Aorta (tissue), 5 donors: ENCODE data around the gene APBB1IP. TPM values are rescaled to one million over a fixed set of nuclear protein-coding genes. Genes with fewer than 3 reads are reported as not detected.
A peak's percentile ranks its signal among the peaks of the same experiment; 100 is the strongest.
"Not testable (repeated sequence)": the region's sequence is repeated elsewhere in the genome, so short reads cannot be mapped to it uniquely, and the experiment has no call there.

Experiments used
- ATAC-seq: fragments of 200-7000 bp; cut with Tn5 transposase; one replicate; pipeline ENCODE4 v1.9.1; 2022; ENCODE audit warnings: moderate library complexity; ENCODE audit not compliant: low FRiP score
- DNase-seq, 2 donors: peaks; one replicate each; pipeline ENCODE4 v3.0.0-alpha.2; 2020
- H3K27ac ChIP-seq, 2 donors: one replicate each; pipeline ENCODE4 v1.5.1; 2013; ENCODE audit warnings: low read length in 2 of 2, mild to moderate bottlenecking in 2 of 2, moderate library complexity in 2 of 2, control low read depth in 1 of 2, inconsistent platforms in 1 of 2, low read depth in 1 of 2
- H3K27me3 ChIP-seq, 2 donors: one replicate each; pipeline ENCODE4 v1.6.1; 2013; ENCODE audit warnings: control low read depth in 1 of 2, low read length in 1 of 2, mild to moderate bottlenecking in 1 of 2, moderate library complexity in 1 of 2; ENCODE audit not compliant: insufficient read depth in 2 of 2, control insufficient read depth in 1 of 2
- H3K36me3 ChIP-seq, 2 donors: one replicate each; pipeline ENCODE4 v1.6.1; 2013; ENCODE audit warnings: control low read depth in 1 of 2, low read length in 1 of 2, mild to moderate bottlenecking in 1 of 2; ENCODE audit not compliant: insufficient read depth in 2 of 2, control insufficient read depth in 1 of 2
- H3K4me1 ChIP-seq, 2 donors: one replicate each; pipeline ENCODE4 v1.6.1; 2013; ENCODE audit warnings: low read length in 2 of 2, control low read depth in 1 of 2, mild to moderate bottlenecking in 1 of 2, moderate library complexity in 1 of 2; ENCODE audit not compliant: insufficient read depth in 2 of 2, control insufficient read depth in 1 of 2
- H3K4me3 ChIP-seq, 2 donors: one replicate each; pipeline ENCODE4 v1.5.1; 2013; ENCODE audit warnings: low read length in 2 of 2, control low read depth in 1 of 2, mild to moderate bottlenecking in 1 of 2
- H3K9me3 ChIP-seq: one replicate; pipeline ENCODE4 v1.6.1; 2013; ENCODE audit warnings: mild to moderate bottlenecking, low read length; ENCODE audit not compliant: control insufficient read depth
- WGBS, 2 donors: extraction: QIAGEN DNeasy Blood & Tissue Kit; methylation state at CpG; one replicate each; pipeline ENCODE4 v1.1.7; 2013; 5-methylcytosine and 5-hydroxymethylcytosine counted together
- intact Hi-C, 2 donors: fragments of 100-400 bp; cut with DNase I; formaldehyde crosslinking; loops; one replicate each; pipeline versions ENCODE4 v1.14.2 to v1.15.0; 2022
- polyA plus RNA-seq, 2 donors: library from polyadenylated mRNA; stranded (reverse); fragments of 200-250 nt; gene quantifications; one replicate each; pipeline ENCODE4 v1.2.3, GENCODE V29; 2013
- total RNA-seq, 2 donors: library from RNA; stranded (reverse); fragmentation: NEBNext Ultra II Directional; extraction: Animal tissue kit (Norgen Biotek cat#: 25700); gene quantifications; one replicate each; pipeline ENCODE4 v1.2.1, GENCODE V29; 2021
- donor health status: healthy with polysubstance abuse.
- donor health status: Bipolar disorder and iron deficiency.
- donor health status: DM: no; HTN: no; CAD: no.
- donor health status: DM: no; HTN: no; CAD: no.
- donor health status: DM: yes; HTN: yes; CAD: no.

Gene APBB1IP
- total and polyA plus RNA-seq, 4 donors = 0.82 to 18.5 (median 7.7) TPM

DNA sequence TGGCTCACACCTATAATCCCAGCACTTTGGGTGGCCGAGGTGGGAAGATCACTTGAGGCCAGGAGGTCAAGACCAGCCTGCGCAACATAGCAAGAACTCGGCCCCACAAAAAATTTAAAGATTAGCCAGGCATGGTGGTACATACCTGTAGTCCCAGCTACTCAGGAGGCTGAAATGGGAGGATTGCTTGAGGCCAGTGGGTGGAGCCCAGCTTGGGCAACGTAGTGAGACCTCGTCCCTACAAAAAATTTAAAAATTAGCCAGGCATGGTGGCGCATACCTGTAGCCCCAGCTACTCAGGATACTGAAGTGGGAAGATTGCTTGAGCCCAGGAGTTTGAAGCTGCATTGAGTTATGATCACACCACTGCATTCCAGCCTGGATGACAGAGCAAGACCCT is 28.4 kb downstream of the APBB1IP start:
- H3K27me3 ChIP-seq, DNase-seq, ATAC-seq, H3K36me3 ChIP-seq, H3K4me3 ChIP-seq, intact Hi-C loops, H3K9me3 ChIP-seq, H3K4me1 ChIP-seq, H3K27ac ChIP-seq: not testable (repeated sequence)
- 92 to 93% methylated on average over 6 of the region's 6 CpGs for WGBS, 2 donors

DNA sequence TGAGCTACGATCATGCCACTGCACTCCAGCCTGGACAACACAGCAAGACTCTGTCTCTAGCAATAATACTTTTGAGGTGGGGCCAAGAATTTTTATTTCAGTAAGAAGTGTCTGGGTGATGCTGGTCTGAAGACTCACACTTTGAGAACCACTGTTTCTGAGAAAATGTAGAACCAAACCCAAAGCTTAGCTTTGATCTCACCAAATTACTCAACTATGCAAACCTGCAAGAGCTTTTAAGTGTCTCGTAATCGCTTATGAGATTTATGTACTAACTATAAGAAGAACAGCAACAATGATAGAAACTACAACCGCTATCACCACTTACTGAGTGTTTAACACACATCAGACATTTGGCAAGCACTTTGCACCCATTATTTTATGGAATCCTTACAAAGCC is 29.5 kb downstream of the APBB1IP start:
- H3K27me3 ChIP-seq = no peaks in the 10 kb centered on the region
- WGBS, 2 donors = 89 to 92% methylated on average over 4 of the region's 4 CpGs
- no peaks in the 10 kb centered on the region for H3K9me3 ChIP-seq
- H3K36me3 ChIP-seq = no peaks in the 10 kb centered on the region
- DNase-seq = no peak
- H3K4me3 ChIP-seq = no peak overlapping the region
- no peaks in the 10 kb centered on the region for H3K4me1 ChIP-seq
- ATAC-seq = no peak
- intact Hi-C loops = no loop called here
- H3K27ac ChIP-seq = no peak overlapping the region

DNA sequence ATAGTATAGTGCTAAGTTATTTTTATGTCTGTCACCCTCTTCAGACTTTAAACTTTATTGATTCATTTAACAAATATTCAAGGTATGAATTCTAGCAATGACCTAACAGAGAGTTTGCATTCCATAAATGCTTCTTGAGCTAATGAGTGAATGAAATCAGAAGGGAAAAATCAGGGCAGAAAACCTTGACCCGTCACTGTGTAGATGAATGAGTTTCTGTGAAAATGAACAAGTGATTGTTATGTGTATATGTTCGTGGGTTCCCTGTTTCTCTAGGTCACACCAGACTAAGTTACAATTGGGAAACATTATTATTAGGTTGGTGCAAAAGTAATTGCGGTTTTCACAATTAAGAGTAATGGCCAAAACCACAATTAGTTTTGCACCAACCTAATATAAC is 30.1 kb downstream of the APBB1IP start:
- Histone ChIP-seq H3K27ac (no peak overlapping the region), H3K4me1 (no peaks in the 10 kb centered on the region), H3K4me3 (no peak overlapping the region), H3K36me3 (no peaks in the 10 kb centered on the region), H3K27me3 (no peaks in the 10 kb centered on the region), H3K9me3 (no peaks in the 10 kb centered on the region)
- no peak for DNase-seq
- 28 to 31% methylated on average over 3 of the region's 3 CpGs for WGBS, 2 donors
- no peak for ATAC-seq
- intact Hi-C loops = no loop called here

DNA sequence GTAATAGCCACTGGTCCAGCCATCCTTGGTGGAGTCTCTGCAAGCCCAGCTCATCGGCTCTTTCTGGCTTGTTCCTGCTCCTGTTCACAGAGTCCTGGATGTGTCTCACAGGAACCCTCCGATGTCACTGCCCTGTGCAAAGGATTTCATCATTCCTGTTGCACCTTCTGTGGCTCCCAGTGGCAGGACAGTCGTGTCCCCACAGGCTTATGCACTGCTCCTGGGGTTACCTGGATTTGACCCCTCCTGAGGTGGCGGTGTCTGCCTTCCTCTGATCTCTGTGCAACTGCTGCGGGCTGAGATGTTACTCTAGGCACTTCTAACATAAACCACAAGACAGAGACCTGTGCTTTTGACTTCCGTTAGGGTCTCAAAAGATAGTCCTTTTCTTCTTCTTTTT is 30.6 kb downstream of the APBB1IP start:
- DNase-seq (no peak), ATAC-seq (peak; percentile 54)
- Histone ChIP-seq H3K4me1 (no peaks in the 10 kb centered on the region), H3K27ac (no peak overlapping the region), H3K9me3 (no peaks in the 10 kb centered on the region), H3K27me3 (no peaks in the 10 kb centered on the region), H3K4me3 (no peak overlapping the region), H3K36me3 (no peaks in the 10 kb centered on the region)
- 78 to 85% methylated on average over 6 of the region's 6 CpGs for WGBS, 2 donors
- intact Hi-C loops = no loop called here

DNA sequence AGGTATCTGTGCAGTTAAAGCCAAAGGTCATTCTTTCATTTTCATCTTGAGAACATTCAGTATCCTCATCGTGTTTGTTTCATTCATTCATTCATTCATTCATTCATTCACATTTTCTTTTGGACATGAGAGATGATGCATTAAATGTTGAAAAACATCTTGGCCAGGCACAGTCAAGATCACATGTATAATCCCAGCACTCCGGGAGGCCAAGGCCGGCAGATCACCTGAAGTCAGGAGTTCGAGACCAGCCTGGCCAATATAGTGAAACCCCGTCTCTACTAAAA is 34.3 kb downstream of the APBB1IP start:
- WGBS, 2 donors = 86 to 87% methylated on average over 5 of the region's 5 CpGs
- Histone ChIP-seq H3K9me3 (no peaks in the 10 kb centered on the region), H3K4me3 (no peak overlapping the region), H3K27ac (no peak overlapping the region), H3K4me1 (no peaks in the 10 kb centered on the region), H3K36me3 (no peaks in the 10 kb centered on the region), H3K27me3 (no peaks in the 10 kb centered on the region)
- intact Hi-C loops = no loop called here
- no peak for DNase-seq
- no peak for ATAC-seq

DNA sequence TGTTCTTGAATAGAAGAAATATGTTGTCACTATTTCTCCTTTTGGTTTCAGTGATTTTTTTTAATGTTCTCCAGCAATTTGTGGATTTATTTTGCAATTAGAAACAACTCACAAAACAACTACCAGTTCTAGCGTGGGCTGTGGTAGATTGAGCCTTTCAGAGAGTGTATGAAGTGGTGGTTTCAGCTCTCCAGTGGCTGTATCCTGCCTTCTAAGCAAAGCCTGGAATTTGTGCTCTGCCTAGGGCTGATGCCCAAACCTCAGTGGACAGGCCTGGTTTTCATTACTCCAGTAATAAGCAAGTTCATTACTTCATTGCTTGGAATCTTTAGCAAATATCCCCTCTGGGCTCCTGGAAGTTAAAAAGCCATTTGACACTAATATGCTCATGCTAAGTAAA is 35.9 kb downstream of the APBB1IP start:
- ATAC-seq (peak; percentile 74), DNase-seq (peak in 1 of 2 donors; percentile 58)
- Histone ChIP-seq H3K36me3 (no peaks in the 10 kb centered on the region), H3K27ac (no peak overlapping the region), H3K4me1 (no peaks in the 10 kb centered on the region), H3K4me3 (no peak overlapping the region), H3K9me3 (no peaks in the 10 kb centered on the region), H3K27me3 (no peaks in the 10 kb centered on the region)
- 86 to 93% methylated on average over 1 of the region's 1 CpG for WGBS, 2 donors
- intact Hi-C loops = no loop called here

DNA sequence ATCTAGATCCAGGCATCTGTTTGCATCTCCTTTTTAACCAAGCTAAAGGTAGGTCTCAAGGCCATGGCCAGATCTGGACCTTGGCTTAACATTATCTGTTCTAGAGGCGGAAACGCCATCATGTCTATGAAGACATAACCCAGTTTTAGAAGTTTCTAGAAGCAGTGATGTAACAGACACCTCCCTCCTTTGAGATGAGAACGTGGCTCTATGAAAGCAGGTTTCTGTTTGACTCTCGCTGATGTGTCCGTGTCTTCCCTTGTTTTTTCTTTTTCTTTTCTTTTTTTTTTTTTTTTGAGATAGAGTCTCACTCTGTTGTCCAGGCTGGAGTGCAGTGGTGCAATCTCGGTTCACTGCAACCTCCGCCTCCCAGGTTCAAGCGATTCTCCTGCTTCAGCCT is 36.7 kb downstream of the APBB1IP start:
- H3K4me3 ChIP-seq, H3K27ac ChIP-seq, ATAC-seq, H3K27me3 ChIP-seq, DNase-seq, H3K9me3 ChIP-seq, H3K36me3 ChIP-seq, H3K4me1 ChIP-seq, intact Hi-C loops: not testable (repeated sequence)
- WGBS, 2 donors = 88 to 90% methylated on average over 8 of the region's 8 CpGs

DNA sequence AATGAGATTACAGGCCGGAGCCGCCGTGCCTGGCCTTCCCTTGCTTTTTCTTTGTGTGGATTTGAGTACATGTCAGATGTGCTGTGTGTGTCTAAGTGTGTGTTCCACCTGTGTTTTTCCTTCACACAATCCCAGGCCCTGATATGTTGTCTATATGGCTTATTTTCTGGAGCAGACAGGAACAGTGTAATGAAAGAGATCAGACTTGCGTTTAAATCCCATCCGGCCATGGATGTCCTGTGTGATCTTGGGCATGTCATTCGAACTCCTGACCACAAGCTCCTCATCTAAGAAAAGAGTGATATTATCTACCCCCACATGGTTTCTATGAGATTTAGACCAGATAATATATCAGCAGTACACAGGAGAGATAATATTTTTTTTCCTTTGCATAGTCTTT is 37.2 kb downstream of the APBB1IP start:
- Histone ChIP-seq H3K4me1 (no peaks in the 10 kb centered on the region), H3K27ac (no peak overlapping the region), H3K4me3 (no peak overlapping the region), H3K36me3 (no peaks in the 10 kb centered on the region), H3K9me3 (no peaks in the 10 kb centered on the region), H3K27me3 (no peaks in the 10 kb centered on the region)
- 77 to 91% methylated on average over 6 of the region's 6 CpGs for WGBS, 2 donors
- ATAC-seq (no peak), DNase-seq (no peak)
- intact Hi-C loops = no loop called here

DNA sequence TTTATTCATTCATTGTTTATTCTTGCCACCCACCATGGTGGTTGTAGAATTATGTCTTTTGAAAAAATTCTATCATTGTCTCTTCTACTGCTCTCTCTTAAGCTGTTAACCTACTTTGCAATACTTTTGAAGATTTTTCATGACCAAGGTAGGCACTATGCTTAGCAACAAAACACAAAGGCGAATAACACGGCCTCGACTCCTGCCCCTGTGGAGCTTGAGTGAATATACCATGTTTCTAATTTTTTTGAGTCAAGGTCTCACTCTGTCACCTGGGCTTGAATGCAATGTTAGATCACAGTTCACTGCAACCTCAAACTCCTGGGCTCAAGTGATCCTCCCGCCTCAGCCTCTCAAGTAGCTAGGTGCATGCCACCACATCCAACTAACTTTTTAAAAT is 39.4 kb downstream of the APBB1IP start:
- intact Hi-C loops = no loop called here
- Histone ChIP-seq H3K9me3 (no peaks in the 10 kb centered on the region), H3K27me3 (no peaks in the 10 kb centered on the region), H3K4me1 (no peaks in the 10 kb centered on the region), H3K27ac (no peak overlapping the region), H3K36me3 (no peaks in the 10 kb centered on the region), H3K4me3 (no peak overlapping the region)
- no peak for ATAC-seq
- WGBS, 2 donors = 94 to 95% methylated on average over 4 of the region's 4 CpGs
- no peak for DNase-seq
